Liver (tissue), 9 donors: Measurements from ENCODE around the gene ZNF629. TPM values are rescaled to one million over a fixed set of nuclear protein-coding genes. Genes with fewer than 3 reads are reported as not detected.

Experiments
- DNase-seq: peaks from one replicate; pipeline ENCODE4 v3.0.0-alpha.2; 2017; ENCODE audit warnings: low spot score
- H3K27ac ChIP-seq, 2 donors: one replicate each; pipeline ENCODE4 v1.7.0; 2013; ENCODE audit warnings: inconsistent platforms in 2 of 2, low read length in 2 of 2, control low read depth in 1 of 2, low read depth in 1 of 2, mild to moderate bottlenecking in 1 of 2
- H3K27me3 ChIP-seq, 4 donors: one replicate each; pipeline versions ENCODE4 v1.6.1 to v1.7.0; 2013; ENCODE audit warnings: low read length in 3 of 4, inconsistent platforms in 1 of 4, mild to moderate bottlenecking in 1 of 4, moderate library complexity in 1 of 4; ENCODE audit not compliant: control insufficient read depth in 4 of 4, insufficient read depth in 4 of 4
- H3K36me3 ChIP-seq, 4 donors: one replicate each; pipeline versions ENCODE4 v1.6.1 to v1.7.0; 2013; ENCODE audit warnings: low read length in 3 of 4, mild to moderate bottlenecking in 3 of 4, low read depth in 1 of 4, moderate library complexity in 1 of 4; ENCODE audit not compliant: control insufficient read depth in 4 of 4, insufficient read depth in 3 of 4
- H3K4me1 ChIP-seq, 4 donors: one replicate each; pipeline versions ENCODE4 v1.6.1 to v1.7.0; 2013; ENCODE audit warnings: low read length in 3 of 4, mild to moderate bottlenecking in 3 of 4, moderate library complexity in 1 of 4; ENCODE audit not compliant: control insufficient read depth in 4 of 4, insufficient read depth in 4 of 4
- H3K4me3 ChIP-seq, 3 donors: one replicate each; pipeline versions ENCODE4 v1.6.1 to v1.7.0; 2013; ENCODE audit warnings: low read length in 3 of 3, control low read depth in 1 of 3, low read depth in 1 of 3, mild to moderate bottlenecking in 1 of 3
- H3K9ac ChIP-seq, 2 donors: one replicate each; pipeline ENCODE4 v1.7.0; 2013; ENCODE audit warnings: low read length in 2 of 2, mild to moderate bottlenecking in 2 of 2, moderate library complexity in 2 of 2, control low read depth in 1 of 2, low read depth in 1 of 2
- H3K9me3 ChIP-seq, 4 donors: one replicate each; pipeline versions ENCODE4 v1.6.1 to v1.7.0; 2013; ENCODE audit warnings: low read length in 3 of 4; ENCODE audit not compliant: control insufficient read depth in 4 of 4
- CTCF ChIP-seq: fragments of 150-350 bp; IDR thresholded peaks from 2 replicates; pipeline ENCODE4 v1.5.1; 2017; ENCODE audit warnings: improper control_type of control experiment, low read depth, low read length; ENCODE audit not compliant: missing input control
- FOXA1 ChIP-seq: IDR thresholded peaks from 2 replicates; pipeline ENCODE4 v1.6.1; 2016; ENCODE audit warnings: antibody characterized with exemption
- FOXA2 ChIP-seq: IDR thresholded peaks from 2 replicates; pipeline ENCODE4 v1.6.1; 2016; ENCODE audit warnings: antibody characterized with exemption
- GABPA ChIP-seq, 2 donors: IDR thresholded peaks in 1 of 2; conservative IDR thresholded peaks in 1 of 2; 2 replicates each; pipeline ENCODE4 v1.6.1; 2016; ENCODE audit warnings: antibody characterized with exemption in 2 of 2, mild to moderate bottlenecking in 1 of 2, moderate library complexity in 1 of 2
- JUND ChIP-seq, 2 donors: IDR thresholded peaks; 2 replicates each; pipeline ENCODE4 v1.6.1; 2016; ENCODE audit warnings: antibody characterized with exemption in 2 of 2
- MAX ChIP-seq: IDR thresholded peaks from 2 replicates; pipeline ENCODE4 v1.6.1; 2016; ENCODE audit warnings: antibody characterized with exemption
- RAD21 ChIP-seq, 2 donors: IDR thresholded peaks; 2 replicates each; pipeline ENCODE4 v1.6.1; 2016; ENCODE audit warnings: antibody characterized with exemption in 2 of 2, mild to moderate bottlenecking in 2 of 2
- TAF1 ChIP-seq: conservative IDR thresholded peaks from 2 replicates; pipeline ENCODE4 v1.6.1; 2016; ENCODE audit warnings: antibody characterized with exemption, mild to moderate bottlenecking
- WGBS: extraction: QIAGEN DNeasy Blood & Tissue Kit; methylation state at CpG from one replicate; pipeline ENCODE4 v1.1.7; 2013; 5-methylcytosine and 5-hydroxymethylcytosine counted together
- polyA plus RNA-seq, 2 donors: library from polyadenylated mRNA; stranded (reverse) in 1 of 2; unstranded in 1 of 2; fragments of 200-250 nt in 1 of 2; fragments of >200 nt in 1 of 2; fragmentation: Nextera tagmentation in 1 of 2; extraction: Ambion mirVana in 1 of 2; gene quantifications; one replicate each; pipeline versions ENCODE4 v1.2.1 to v1.2.3, GENCODE V29; 2013 to 2015
- total RNA-seq, 2 donors: library from RNA; depleted of rRNA; stranded (reverse); fragments of >200 nt; gene quantifications; one replicate each; pipeline ENCODE4 v1.2.3, GENCODE V29; 2014
- TF ChIP-seq, protein P1 (sequence below): IDR thresholded peaks from 2 replicates; pipeline ENCODE4 v1.6.1; 2016; ENCODE audit warnings: antibody characterized with exemption
- donor health status: healthy.
- donor health status: healthy.
- donor health status: healthy.
- donor health status: healthy.
- donor health status: healthy.

Gene ZNF629
- total and polyA plus RNA-seq, 4 donors = 0.86 to 4.2 (median 3.4) TPM

DNA sequence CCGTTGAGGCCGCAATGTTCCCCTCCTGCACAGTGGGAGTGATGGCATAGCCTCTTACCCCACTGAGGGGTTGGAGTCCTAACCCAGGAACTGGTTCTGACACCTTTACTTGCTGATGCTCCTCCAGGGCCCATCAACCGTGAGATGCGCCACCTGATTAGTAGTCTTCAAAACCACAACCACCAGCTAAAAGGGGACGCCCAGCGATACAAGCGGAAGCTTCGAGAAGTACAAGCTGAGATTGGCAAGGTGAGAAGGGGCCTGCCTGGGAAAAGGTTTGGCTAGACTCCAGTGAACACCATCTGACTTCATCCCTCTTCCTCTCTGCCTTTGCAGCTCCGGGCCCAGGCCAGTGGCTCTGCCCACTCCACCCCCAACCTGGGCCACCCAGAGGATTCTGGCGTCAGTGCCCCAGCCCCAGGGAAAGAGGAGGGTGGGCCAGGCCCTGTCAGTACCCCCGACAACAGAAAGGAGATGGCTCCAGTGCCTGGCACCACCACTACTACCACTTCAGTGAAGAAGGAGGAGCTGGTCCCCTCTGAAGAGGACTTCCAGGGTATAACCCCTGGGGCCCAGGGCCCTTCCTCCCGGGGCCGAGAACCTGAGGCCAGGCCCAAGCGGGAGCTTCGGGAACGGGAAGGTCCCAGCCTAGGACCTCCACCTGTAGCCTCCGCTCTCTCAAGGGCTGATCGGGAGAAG lies 19.1 kb downstream of the ZNF629 start:
- no peak for TF ChIP-seq CTCF
- TF ChIP-seq JUND (IDR thresholded peaks at IDR 0.05) = no peak
- no peak for TF ChIP-seq FOXA2
- no peak for TF ChIP-seq FOXA1
- Histone ChIP-seq H3K9ac (no peak overlapping the region), H3K36me3 (peaks cover 44 to 91% (median 74%) of the 10 kb centered on the region in 4 donors), H3K4me1 (peaks cover 0 to 14% (median 10%) of the 10 kb centered on the region in 4 donors), H3K27ac (no peak overlapping the region), H3K27me3 (no peaks in the 10 kb centered on the region), H3K4me3 (no peak overlapping the region), H3K9me3 (no peaks in the 10 kb centered on the region)
- WGBS = 93% methylated on average over 18 of the region's 18 CpGs
- no peak for DNase-seq

- no peak overlapping the region for H3K9ac ChIP-seq
- H3K4me1 ChIP-seq = peaks cover 0 to 19% (median 15%) of the 10 kb centered on the region in 4 donors
- H3K27me3 ChIP-seq = no peaks in the 10 kb centered on the region
- TF ChIP-seq RAD21 (IDR thresholded peaks at IDR 0.05) = no peak
- TF ChIP-seq GABPA (IDR thresholded peaks at IDR 0.05 in 1 of 2, conservative IDR thresholded peaks at IDR 0.05 in 1 of 2) = no peak
- TF ChIP-seq CTCF = no peak
- TF ChIP-seq, protein P1, sequence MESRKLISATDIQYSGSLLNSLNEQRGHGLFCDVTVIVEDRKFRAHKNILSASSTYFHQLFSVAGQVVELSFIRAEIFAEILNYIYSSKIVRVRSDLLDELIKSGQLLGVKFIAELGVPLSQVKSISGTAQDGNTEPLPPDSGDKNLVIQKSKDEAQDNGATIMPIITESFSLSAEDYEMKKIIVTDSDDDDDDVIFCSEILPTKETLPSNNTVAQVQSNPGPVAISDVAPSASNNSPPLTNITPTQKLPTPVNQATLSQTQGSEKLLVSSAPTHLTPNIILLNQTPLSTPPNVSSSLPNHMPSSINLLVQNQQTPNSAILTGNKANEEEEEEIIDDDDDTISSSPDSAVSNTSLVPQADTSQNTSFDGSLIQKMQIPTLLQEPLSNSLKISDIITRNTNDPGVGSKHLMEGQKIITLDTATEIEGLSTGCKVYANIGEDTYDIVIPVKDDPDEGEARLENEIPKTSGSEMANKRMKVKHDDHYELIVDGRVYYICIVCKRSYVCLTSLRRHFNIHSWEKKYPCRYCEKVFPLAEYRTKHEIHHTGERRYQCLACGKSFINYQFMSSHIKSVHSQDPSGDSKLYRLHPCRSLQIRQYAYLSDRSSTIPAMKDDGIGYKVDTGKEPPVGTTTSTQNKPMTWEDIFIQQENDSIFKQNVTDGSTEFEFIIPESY = no peak
- no peak for TF ChIP-seq TAF1
- TF ChIP-seq MAX = no peak
- no peaks in the 10 kb centered on the region for H3K9me3 ChIP-seq
- H3K27ac ChIP-seq = no peak overlapping the region
- H3K36me3 ChIP-seq = peaks cover 39 to 81% (median 64%) of the 10 kb centered on the region in 4 donors
- no peak overlapping the region for H3K4me3 ChIP-seq
- 90% methylated on average over 4 of the region's 4 CpGs for WGBS
- no peak for DNase-seq
Measured at GRCh38 chr16:30766933-30767284, 20.1 kb downstream of the ZNF629 start.
